Natural killer cell (primary cell): Measurements from ENCODE around the gene ABCA4. TPM values are rescaled to one million over a fixed set of nuclear protein-coding genes. Genes with fewer than 3 reads are reported as not detected.

Source experiments
- ATAC-seq, 3 donors: fragments of 150-1000 bp in 2 of 3; fragments of 200-7000 bp in 1 of 3; cut with Tn5 transposase; 1 replicate in 1 of 3; 2 replicates in 2 of 3; pipeline ENCODE4 v1.10.0; 2021; ENCODE audit warnings: mild to moderate bottlenecking in 2 of 3, moderate library complexity in 2 of 3
- DNase-seq, 2 donors: peaks; one replicate each; pipeline versions ENCODE4 v3.0.0 to v3.0.0-alpha.2; 2013 to 2021; ENCODE audit warnings: mixed read lengths in 1 of 2
- H3K27ac ChIP-seq: one replicate; pipeline ENCODE4 v1.5.1; 2013; ENCODE audit warnings: mild to moderate bottlenecking, low read length
- H3K27me3 ChIP-seq: one replicate; pipeline ENCODE4 v1.6.1; 2013; ENCODE audit warnings: low read length; ENCODE audit not compliant: control insufficient read depth, insufficient read depth
- H3K36me3 ChIP-seq: one replicate; pipeline ENCODE4 v1.6.1; 2013; ENCODE audit warnings: low read length; ENCODE audit not compliant: control insufficient read depth, insufficient read depth
- H3K4me1 ChIP-seq: one replicate; pipeline ENCODE4 v1.6.1; 2013; ENCODE audit warnings: low read length; ENCODE audit not compliant: control insufficient read depth, insufficient read depth
- H3K4me3 ChIP-seq: one replicate; pipeline ENCODE4 v1.5.1; 2013; ENCODE audit warnings: low read length
- H3K9me3 ChIP-seq: one replicate; pipeline ENCODE4 v1.6.1; 2013; ENCODE audit warnings: low read length; ENCODE audit not compliant: control insufficient read depth, insufficient read depth
- H3K27ac Mint-ChIP-seq, 2 donors: one replicate each; pipeline ENCODE4 v1.8.0; 2022; ENCODE audit warnings: mild to moderate bottlenecking in 2 of 2, mixed read lengths in 2 of 2, moderate library complexity in 1 of 2
- H3K27me3 Mint-ChIP-seq, 2 donors: one replicate each; pipeline ENCODE4 v1.8.0; 2022; ENCODE audit warnings: low read depth in 2 of 2, mixed read lengths in 2 of 2
- H3K36me3 Mint-ChIP-seq: one replicate; pipeline ENCODE4 v1.8.0; 2022; ENCODE audit warnings: mixed read lengths
- H3K4me1 Mint-ChIP-seq, 2 donors: one replicate each; pipeline ENCODE4 v1.8.0; 2022; ENCODE audit warnings: mixed read lengths in 2 of 2
- H3K4me3 Mint-ChIP-seq: one replicate; pipeline ENCODE4 v1.8.0; 2022; ENCODE audit warnings: mild to moderate bottlenecking, moderate library complexity, mixed read lengths
- H3K9me3 Mint-ChIP-seq, 2 donors: one replicate each; pipeline ENCODE4 v1.8.0; 2022; ENCODE audit warnings: mixed read lengths in 2 of 2
- CTCF ChIP-seq: fragments of 200-600 bp; IDR thresholded peaks from one replicate; pipeline ENCODE4 v1.8.0; 2022; ENCODE audit warnings: antibody characterized with exemption
- WGBS: methylation state at CpG from one replicate; pipeline ENCODE4 v1.1.7; 2013; ENCODE audit warnings: missing lambda C conversion rate; ENCODE audit not compliant: insufficient coverage; 5-methylcytosine and 5-hydroxymethylcytosine counted together
- intact Hi-C: fragments of 100-400 bp; cut with micrococcal nuclease; formaldehyde crosslinking; loops from one replicate; pipeline ENCODE4 v1.14.2; 2022
- total RNA-seq, 4 donors: library from RNA; stranded (reverse); fragments of 120-200 nt in 1 of 4; gene quantifications; one replicate each; pipeline versions ENCODE4 v1.2.3 to v1.2.4, GENCODE V29; 2013 to 2022

Gene ABCA4
- total RNA-seq, 3 donors from 2014 or later (not counting 1 experiment from before 2014, with no cell fraction given): 0.48 TPM; not detected in 2

DNA sequence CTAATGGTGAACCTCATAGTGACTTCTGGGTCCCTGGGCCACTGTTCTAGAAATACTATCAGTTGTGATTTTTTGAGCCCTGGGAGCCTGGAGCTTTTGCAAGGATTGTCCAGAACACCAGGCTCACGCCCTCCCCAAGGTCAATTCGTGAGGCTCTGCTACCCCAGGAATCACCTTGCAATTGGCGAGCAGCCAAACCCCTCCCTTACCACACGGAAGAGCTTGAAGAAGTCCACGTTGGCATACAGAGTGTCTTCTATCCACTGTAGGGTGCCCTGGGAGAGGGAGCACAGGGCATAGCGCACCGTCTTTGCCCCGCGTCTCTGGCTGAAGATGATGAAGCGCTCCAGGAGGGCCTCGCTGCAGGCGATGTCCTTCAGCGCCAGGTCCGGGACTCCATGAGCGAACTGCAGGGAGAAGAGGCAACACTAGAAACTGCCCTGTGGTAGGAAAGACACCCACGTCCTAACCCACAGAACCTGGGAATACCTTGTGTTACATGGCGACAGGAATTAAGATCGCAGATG, 22.3 kb downstream of the ABCA4 start:
- no peak for ATAC-seq
- no peak overlapping the region for H3K27ac Mint-ChIP-seq
- H3K36me3 Mint-ChIP-seq: no peaks in the 10 kb centered on the region
- Histone ChIP-seq H3K9me3 (no peaks in the 10 kb centered on the region), H3K36me3 (no peaks in the 10 kb centered on the region), H3K4me1 (no peaks in the 10 kb centered on the region), H3K27me3 (no peaks in the 10 kb centered on the region), H3K4me3 (no peak overlapping the region), H3K27ac (no peak overlapping the region)
- no peak for DNase-seq
- intact Hi-C loops: no loop called here
- no peaks in the 10 kb centered on the region for H3K9me3 Mint-ChIP-seq
- WGBS: 90% methylated on average over 18 of the region's 18 CpGs
- TF ChIP-seq CTCF: no peak
- peaks cover 15 to 16% of the 10 kb centered on the region in 2 donors for H3K27me3 Mint-ChIP-seq
- no peak overlapping the region for H3K4me3 Mint-ChIP-seq
- H3K4me1 Mint-ChIP-seq: no peaks in the 10 kb centered on the region

- H3K27me3 ChIP-seq: no peaks in the 10 kb centered on the region
- Mint-ChIP-seq H3K27ac (no peak overlapping the region), H3K36me3 (no peaks in the 10 kb centered on the region), H3K4me1 (peaks cover 8 to 9% of the 10 kb centered on the region in 2 donors), H3K9me3 (no peaks in the 10 kb centered on the region), H3K4me3 (no peak overlapping the region), H3K27me3 (peaks cover 0 to 2% of the 10 kb centered on the region in 2 donors)
- intact Hi-C loops: no loop called here
- no peak for DNase-seq
- ATAC-seq: no peak
- H3K4me1 ChIP-seq: peaks cover 9% of the 10 kb centered on the region
- no peak overlapping the region for H3K4me3 ChIP-seq
- no peaks in the 10 kb centered on the region for H3K9me3 ChIP-seq
- H3K36me3 ChIP-seq: no peaks in the 10 kb centered on the region
- H3K27ac ChIP-seq: no peak overlapping the region
- WGBS: 89% methylated on average over 10 of the region's 10 CpGs
- TF ChIP-seq CTCF: no peak
Observed at GRCh38 chr1:94096797-94097549, 24.0 kb downstream of the ABCA4 start.

DNA sequence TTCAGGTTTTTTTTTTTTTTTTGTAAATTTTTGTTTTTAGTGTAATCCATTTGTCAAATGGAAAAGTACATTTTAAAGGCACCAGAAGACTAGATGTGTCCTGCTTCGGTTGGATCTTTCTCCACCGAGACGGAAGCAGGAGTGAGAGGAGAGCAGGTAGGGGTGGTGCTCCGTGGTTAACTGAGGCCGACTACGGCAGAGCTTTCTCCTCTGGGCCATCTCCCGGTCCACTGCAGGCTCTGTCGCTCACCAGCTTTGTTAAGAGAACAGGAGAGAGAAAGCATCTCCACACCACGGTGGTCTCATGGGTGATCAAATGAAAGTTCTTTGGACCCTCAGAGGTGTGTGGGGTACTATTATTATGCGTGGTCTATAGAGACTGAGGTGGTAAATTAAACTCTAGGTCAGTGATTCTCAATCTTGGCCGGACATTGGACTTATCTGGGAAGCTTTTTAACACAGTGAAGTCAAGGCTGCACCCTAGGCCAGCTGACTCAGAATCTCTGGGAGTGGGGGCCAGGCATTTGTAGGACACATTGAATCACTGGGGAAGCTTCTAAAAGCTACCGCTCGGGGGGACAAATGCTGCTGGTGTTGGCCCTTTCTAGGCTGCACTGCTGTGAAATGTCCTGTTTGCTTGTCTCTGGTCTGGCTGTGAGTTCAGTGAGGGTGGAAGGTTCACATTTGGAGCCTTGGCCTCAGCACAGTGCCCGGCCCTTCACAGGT, 25.0 kb downstream of the ABCA4 start:
- H3K9me3 Mint-ChIP-seq: no peaks in the 10 kb centered on the region
- Histone ChIP-seq H3K27ac (no peak overlapping the region), H3K9me3 (no peaks in the 10 kb centered on the region), H3K4me3 (no peak overlapping the region), H3K27me3 (no peaks in the 10 kb centered on the region), H3K36me3 (no peaks in the 10 kb centered on the region), H3K4me1 (peaks cover 9% of the 10 kb centered on the region)
- H3K27me3 Mint-ChIP-seq: peaks cover 0 to 4% of the 10 kb centered on the region in 2 donors
- intact Hi-C loops: no loop called here
- 89% methylated on average over 14 of the region's 14 CpGs for WGBS
- no peak overlapping the region for H3K4me3 Mint-ChIP-seq
- DNase-seq: no peak
- H3K36me3 Mint-ChIP-seq: no peaks in the 10 kb centered on the region
- peaks cover 11 to 14% of the 10 kb centered on the region in 2 donors for H3K4me1 Mint-ChIP-seq
- no peak for TF ChIP-seq CTCF
- H3K27ac Mint-ChIP-seq: no peak overlapping the region
- no peak for ATAC-seq
